Skin epidermis (tissue), 12 donors: ENCODE measurements around the gene C1orf159.
"Not testable (repeated sequence)": the region's sequence is repeated elsewhere in the genome, so short reads cannot be mapped to it uniquely, and the experiment has no call there.

ENCODE experiments used
- H3K27ac ChIP-seq, 21 experiments: fragments of 200-600 bp; sonication (generic) in 11 of 21; one replicate each; pipeline ENCODE4 v1.5.0; 2020; ENCODE audit warnings: mild to moderate bottlenecking in 3 of 21, inconsistent platforms in 2 of 21, moderate library complexity in 2 of 21
- H3K4me3 ChIP-seq, 7 experiments: fragments of 200-600 bp; sonication (generic) in 2 of 7; one replicate each; pipeline ENCODE4 v1.5.0; 2020; ENCODE audit warnings: inconsistent platforms in 2 of 7, mild to moderate bottlenecking in 2 of 7, moderate library complexity in 1 of 7

The C1orf159 gene

DNA sequence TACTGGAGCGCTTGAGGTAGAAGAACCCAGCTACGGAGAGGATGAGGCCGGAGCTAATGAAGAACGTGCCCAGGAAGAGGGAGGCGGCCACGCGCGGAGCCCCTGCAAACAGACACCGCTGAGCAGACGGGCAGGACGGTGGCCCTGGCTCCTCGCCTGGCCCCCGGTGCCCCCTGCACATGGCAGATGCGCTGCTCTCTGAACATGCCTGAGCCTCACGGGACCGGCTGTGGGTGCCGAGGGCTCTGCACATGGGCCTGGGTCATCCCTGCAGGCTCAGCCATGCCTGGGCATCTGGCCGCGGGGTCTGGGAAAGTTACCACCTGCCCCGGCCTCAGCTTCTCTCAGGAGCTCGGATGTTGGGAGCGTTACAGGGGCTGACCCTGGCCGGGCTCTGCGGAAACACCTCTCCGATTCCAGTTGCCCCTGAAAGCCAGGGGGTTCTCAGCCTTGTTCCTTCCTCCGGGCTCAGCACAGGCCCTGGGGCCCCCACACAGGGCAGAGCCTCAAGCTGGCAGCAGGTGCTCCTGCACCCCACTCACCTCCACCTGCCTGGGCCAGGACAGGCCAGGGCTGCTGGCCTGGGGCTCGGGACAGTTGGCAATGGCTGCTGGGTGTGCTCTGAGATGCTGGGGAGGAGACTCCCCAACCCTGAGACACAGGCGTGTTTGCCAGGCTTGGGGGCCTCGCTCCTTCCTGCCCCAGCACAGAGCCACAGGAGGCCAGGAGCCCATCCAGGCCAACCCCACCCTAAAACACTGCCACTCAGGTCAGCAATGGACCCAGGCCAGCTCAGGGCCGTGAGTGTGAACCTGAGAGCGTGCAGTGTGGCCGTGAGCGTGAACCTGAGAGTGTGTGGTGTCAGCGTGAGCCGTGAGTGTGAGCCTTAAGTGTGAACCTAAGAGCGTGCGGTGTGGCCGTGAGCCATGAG is 29.7 kb downstream of the C1orf159 start:
- H3K27ac ChIP-seq = no peak overlapping the region
- H3K4me3 ChIP-seq = no peak overlapping the region

DNA sequence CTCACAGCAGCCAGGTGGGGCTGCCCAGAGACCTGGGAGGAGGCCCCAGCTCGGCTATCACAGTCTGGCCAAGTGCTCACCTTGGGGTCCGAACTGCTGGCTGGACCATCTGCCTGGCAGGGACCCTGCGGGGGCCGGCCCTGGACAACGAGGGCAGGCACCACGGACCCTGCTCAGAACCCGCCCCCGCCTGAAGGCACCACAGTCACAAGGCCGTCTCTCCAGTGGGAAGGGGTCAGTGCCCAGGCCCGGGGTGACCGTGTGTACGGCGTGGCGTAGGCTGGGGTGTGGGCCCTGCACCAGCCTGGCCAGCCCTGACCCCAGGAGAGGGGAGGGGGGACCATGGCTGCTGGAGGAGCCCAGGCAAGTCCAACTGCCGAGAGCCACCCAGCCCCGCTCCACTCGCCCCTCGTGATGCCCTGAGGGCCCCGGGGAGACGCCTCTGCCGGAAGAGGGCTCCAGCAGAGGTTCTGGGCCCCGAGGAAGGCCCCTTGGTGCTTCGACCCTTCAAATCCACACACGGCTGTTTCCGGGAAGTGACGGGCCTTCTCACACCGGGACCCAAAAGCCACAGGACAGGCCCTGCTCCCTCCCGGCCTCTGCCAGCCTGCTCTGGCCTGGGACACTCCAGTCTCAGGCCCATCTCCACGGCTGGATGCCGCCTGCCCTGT is 30.6 kb downstream of the C1orf159 start:
- H3K27ac ChIP-seq = no peak overlapping the region
- no peak overlapping the region for H3K4me3 ChIP-seq

DNA sequence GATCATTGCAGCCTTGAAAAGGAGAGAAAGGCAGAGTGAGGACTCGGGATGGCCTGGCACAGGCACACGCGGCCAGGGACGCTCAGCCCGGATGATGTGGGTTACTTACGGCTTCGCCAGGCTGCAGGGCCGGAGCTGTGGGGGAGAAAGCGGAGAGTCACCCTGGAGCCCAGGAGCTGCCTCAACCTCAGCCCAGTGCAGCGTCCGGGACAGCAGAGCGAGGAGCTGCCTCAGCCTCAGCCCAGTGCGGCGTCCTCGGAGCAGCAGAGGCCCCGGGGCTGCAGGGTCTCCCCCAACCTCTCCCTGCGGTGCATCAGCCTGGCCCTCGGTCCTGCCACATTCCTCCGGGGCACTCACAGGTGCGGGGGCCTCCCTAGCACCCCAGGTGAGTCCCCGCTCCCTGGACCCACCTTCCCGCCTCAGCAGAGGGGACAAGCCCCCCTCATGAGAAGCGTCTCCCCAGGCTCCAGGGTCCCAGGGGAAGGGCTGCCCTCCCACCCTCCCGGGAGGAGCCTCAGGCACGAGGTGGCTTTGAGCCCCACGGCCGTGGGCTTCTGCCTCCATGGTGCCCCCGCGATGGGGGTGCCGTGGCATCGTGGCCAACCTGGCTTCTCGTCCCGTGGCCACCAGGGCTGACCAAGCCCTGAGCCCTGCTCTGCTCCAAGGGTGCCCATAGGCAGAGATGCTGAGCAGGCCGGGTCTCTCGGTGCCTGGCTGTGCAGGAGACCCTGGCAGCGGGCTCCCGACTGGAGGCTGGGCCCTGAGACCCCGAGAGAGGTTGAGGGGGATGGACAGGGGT is 31.3 kb downstream of the C1orf159 start:
- Histone ChIP-seq H3K4me3 (no peak overlapping the region), H3K27ac (no peak overlapping the region)

DNA sequence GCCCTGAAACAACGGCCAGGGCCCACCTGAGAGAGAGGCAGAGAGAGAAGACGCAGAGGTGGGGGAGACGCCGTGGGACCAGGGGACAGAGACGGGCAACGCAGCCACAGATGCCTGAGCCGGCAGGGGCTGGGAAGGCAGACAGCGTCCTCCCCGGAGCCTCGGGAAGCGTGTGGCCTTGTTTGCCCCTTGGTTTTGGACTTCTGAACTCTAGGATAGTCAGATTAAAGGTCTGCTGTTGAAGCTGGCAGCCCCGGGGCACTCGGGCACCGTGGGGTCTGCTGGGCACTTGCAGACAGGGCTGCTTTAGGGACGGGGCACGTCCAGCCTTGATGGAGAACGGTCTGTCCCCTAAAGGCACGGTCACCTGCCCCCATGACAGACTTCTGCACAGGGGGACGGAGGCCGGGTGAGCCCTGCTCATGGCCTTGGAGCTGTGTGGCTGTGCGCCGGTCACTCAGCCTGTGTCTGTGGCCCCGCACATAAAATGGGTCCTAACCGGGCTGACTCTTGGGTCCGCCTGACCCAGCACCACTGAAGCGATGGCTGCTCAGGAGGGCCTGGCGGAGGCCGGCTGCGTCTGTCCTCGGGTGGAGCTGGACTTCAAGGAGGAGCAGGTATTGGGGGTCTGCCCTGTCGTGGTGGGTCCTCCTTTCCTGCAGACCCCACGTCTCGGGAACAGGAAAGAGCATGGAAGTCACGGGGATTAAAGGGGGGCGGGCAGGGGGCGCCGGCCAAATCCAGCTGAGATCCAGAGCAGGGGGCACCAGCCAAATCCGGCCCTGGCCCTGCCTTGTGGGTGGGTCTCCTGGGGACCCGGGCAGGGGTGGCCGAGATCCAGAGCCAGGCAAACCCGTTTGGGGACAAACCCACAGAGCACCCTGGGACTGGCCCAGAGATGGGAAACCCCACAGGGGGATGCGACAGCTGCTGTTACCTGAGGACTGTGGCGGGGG is 32.2 kb downstream of the C1orf159 start:
- H3K27ac ChIP-seq = no peak overlapping the region
- no peak overlapping the region for H3K4me3 ChIP-seq

DNA sequence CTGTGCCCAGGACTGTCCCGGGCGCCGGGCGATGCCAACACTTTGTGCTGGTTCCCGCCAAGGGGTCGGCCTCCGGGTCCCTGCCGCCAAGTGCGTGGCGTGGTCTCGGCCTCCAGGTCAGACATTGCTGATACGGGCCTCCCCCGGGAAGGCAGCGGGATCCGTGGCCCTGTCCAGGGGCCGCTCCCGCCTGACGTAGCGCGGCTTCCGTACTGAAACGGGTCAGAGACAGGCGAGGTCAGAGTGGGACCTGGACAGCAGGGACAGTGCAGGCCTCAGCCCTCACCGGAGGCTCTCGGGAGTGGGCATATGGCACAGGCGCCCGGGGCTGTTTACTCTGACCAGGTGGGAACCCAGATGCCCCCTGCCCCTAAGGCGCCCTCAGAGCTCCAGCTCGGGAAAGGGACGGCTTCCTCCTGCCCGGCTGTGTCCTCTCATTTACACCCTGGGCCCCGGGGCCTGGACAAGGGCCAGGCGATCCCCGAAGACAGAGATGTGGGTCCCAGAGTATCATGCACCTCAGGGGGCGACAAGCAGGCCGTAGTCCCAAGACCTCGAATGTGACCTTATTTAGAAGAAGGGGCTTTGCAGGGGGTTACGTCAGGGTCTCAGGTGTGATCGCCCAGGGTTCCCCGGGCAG is 33.0 kb downstream of the C1orf159 start:
- Histone ChIP-seq H3K27ac (no peak overlapping the region), H3K4me3 (no peak overlapping the region)

DNA sequence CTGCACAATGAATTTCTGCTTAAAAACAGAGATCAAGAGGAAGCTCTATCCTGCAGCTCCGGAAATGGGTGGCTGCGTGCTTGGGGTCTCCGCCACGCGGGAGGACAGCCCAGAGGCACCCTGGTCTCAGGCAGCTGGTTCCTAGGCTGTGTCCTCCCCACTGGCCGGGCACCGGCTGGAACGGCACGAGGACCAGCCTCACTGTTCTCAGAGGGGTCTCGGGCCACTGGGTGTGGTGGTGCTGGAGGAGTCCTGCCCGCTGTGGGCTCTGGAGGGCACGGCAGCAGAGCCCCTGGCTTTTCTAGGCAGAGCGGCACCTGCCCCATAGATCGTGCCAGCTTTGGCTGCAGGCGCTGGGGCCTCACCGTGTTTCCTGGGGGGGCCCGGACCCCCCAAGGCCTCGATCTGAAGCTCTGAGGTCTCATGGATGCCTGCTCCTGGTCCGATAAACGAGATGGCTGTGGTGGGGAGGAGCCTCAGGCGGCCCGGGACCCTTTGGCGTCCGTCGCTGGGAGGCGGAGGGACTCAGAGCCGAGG is 33.6 kb downstream of the C1orf159 start:
- no peak overlapping the region for H3K4me3 ChIP-seq

DNA sequence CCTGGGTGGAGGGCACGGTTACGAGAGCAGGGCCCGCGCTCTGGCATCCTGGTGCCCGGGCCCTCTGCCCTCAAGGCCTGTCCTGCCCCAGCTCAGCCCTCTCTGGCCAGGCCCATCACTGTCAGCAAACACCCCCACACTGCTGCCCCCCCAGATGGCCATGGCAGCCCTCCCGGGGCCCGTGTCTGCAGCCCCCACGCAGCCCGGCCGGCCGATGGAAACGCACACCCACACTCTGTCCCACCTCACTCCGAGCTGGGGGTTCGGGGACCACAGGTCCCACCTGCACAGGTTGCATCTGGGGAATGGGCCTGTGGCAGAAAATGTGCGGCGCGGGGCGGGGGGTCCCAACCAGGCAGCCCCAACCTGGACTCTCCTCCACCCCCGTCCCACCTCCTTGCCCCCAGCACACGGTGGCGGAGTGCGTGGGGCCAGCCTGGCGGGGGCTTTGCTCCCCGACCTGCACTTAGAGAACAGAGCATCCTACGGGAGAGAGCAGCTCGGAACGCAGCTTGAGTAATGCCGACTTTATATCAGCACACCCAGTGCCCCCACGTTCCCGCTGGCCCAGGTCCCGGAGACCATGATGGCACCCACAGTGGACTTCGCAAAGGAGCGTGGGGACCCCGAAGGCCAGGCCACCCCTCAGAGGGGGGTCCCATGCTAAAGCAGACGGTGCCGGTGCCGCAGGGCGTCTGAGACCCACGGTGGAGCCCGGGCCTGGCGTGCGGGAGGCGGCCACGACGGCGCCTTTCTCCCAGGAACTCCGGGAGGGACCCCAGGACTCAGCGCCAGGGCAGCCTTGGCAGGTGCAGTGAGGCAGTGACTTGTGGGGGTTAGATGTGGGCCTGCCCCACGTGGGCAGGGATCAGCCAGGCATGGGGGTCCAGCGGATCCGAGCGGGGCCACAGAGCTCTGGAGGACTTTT is 34.3 kb downstream of the C1orf159 start:
- H3K4me3 ChIP-seq = no peak overlapping the region
- no peak overlapping the region for H3K27ac ChIP-seq

More for the DNA sequence above, 33.6 kb downstream of the C1orf159 start:
- H3K27ac ChIP-seq = no peak overlapping the region

DNA sequence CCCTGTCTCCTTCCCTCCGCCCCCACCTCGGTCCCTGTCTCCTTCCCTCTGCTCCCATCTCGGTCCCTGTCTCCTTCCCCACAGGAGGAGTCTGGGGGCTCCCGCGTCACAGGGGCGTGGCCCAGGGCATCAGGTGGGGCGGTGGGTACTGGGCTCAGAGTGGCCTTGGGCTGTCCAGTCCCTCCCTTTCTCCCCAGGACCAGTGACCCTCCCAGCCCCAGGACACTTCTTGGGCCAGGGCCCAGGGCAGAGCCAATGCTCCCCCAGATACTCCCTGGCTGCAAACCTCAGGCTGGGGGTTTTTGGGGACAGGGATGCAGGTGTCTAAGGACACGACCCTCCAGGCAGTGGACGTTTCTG is 35.0 kb downstream of the C1orf159 start:
- no peak overlapping the region for H3K4me3 ChIP-seq
- H3K27ac ChIP-seq = no peak overlapping the region

DNA sequence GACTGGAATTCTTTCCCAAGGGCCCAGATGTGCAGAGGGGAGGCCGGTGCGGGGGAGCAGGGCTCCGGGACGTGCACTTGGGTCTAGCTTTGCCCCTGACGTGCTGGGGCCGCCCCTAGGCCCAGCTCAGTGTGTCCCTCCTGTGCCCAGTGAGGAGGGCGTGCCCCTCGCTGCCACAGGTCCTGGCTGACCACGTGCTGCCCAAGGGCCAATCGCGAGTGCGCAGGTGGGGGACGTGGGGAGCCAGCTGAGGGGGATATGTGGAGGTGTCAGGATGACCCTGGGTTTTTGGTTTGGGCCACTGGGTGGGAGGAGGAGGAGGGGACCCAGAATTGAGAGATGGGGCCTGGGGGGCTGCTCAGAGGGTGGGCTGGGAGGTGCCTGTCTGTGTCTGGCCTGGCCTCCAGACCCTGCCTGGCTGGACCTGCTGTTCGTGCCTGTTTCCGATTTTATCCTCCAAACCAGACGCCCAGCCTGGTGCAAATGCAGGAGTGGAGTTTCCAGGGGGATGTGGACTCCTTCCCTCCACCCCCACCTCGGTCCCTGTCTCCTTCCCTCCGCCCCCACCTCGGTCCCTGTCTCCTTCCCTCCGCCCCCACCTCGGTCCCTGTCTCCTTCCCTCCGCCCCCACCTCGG is 35.6 kb downstream of the C1orf159 start:
- Histone ChIP-seq H3K4me3 (peak overlapping the region in 4 of 7 experiments; percentile 4 to 23 (median 10)), H3K27ac (peak overlapping the region in 8 of 21 experiments; percentile 7 to 49 (median 32))

DNA sequence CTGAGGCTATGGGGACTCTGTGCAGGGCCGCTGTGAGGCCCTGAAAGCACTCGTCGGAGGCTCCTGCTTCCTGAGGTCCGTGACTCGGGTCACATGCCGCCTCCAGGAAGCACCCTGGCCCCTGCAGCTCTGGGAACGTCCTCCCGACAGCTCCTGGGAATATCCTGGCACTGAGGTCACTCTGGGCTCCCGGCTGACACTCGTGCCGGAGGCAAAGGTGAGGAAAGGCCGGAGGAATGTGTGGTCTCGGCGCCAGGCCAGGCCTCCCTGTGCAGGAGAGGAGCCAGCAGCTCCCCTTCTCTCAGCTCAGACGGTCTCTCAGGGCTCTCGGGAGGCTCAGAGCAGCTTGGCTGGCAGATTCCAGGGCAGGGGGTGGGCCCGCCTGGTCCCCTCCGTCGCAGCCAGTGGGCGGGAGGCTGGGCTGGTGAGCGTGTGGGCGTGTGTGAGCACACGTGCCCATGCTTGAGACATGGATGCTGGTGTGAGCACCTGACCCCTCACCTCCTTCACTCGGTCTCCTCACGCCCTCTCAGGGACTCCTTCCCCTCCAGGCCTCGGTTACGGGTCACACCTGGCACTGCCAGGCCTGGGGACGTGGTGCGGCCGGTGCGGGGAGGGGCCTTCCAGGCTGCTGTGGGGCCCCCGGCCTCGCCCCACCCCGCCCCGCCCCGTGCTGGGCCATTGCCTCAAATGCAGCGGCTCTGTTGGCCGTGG is 36.3 kb downstream of the C1orf159 start:
- peak overlapping the region in 4 of 7 experiments; percentile 4 to 23 (median 10) for H3K4me3 ChIP-seq
- peak overlapping the region in 8 of 21 experiments; percentile 7 to 49 (median 32) for H3K27ac ChIP-seq

DNA sequence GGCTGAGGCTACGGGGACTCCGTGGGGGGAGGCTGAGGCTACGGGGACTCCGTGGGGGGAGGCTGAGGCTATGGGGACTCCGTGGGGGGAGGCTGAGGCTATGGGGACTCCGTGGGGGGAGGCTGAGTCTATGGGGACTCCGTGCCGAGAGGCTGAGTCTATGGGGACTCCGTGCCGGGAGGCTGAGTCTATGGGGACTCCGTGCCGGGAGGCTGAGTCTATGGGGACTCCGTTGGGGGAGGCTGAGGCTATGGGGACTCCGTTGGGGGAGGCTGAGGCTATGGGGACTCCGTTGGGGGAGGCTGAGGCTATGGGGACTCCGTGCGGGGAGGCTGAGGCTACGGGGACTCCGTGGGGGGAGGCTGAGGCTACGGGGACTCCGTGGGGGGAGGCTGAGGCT is 38.5 kb downstream of the C1orf159 start:
- not testable (repeated sequence) for H3K27ac ChIP-seq, H3K4me3 ChIP-seq

DNA sequence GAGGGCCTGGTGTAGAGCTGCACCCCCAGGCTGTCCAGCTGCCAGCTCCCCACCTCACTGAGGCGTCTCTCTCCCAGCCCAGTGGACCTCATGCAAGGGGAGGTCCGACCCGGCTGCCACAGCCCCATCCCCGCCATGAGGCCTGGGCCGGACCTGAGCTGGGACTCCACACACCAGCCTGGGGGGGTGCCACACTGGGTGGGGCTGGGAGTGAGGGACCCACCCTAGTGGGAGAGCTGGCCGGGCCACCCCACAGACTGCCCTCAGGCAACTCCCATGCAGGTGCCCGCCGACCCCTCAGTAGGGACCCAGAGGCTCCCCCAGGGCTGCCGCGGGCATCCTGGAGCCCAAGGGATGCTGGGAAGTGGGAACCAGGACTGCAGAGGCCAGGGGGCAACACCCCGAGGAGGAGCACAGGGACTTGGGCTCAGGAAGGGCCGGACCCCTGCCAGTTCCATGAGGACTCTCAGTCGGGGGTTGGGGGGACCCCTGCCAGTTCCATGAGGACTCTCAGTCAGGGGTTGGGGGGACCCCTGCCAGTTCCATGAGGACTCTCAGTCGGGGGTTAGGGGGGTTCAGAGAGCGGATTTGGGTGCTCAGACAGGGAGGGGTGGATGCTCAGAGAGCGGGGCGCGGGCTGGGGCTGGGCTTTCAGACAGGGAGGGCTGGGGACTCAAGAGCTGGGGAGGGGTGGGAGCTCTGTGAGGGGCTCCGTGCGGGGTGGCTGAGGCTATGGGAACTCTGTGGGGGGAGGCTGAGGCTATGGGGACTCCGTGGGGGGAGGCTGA is 40.5 kb downstream of the C1orf159 start:
- Histone ChIP-seq H3K27ac (no peak overlapping the region), H3K4me3 (no peak overlapping the region)

DNA sequence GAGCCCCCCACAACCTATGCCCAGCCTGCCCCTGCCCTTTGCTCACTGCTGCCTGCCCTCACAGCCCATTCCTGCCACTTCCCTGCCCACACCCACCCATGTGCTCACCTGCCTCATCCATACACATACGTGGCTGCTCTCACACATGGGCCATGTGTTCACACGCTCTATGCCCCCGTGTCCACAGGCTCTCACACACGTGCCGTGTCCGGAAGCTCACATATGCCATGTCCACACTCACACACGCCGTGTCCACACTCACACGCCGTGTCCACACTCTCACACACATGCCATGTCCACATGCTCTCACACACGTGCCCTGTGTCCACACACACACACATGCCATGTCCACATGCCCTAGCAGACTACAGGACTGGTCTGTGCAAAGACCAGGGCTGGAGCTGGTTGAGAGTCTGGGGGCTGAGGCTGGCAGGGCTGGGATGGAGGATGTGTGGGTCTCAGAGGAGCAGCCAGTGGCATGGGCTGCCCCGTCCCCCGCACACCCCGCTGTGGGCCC is 41.2 kb downstream of the C1orf159 start:
- Histone ChIP-seq H3K27ac (peak overlapping the region in 1 of 21 experiments; percentile 18), H3K4me3 (no peak overlapping the region)

DNA sequence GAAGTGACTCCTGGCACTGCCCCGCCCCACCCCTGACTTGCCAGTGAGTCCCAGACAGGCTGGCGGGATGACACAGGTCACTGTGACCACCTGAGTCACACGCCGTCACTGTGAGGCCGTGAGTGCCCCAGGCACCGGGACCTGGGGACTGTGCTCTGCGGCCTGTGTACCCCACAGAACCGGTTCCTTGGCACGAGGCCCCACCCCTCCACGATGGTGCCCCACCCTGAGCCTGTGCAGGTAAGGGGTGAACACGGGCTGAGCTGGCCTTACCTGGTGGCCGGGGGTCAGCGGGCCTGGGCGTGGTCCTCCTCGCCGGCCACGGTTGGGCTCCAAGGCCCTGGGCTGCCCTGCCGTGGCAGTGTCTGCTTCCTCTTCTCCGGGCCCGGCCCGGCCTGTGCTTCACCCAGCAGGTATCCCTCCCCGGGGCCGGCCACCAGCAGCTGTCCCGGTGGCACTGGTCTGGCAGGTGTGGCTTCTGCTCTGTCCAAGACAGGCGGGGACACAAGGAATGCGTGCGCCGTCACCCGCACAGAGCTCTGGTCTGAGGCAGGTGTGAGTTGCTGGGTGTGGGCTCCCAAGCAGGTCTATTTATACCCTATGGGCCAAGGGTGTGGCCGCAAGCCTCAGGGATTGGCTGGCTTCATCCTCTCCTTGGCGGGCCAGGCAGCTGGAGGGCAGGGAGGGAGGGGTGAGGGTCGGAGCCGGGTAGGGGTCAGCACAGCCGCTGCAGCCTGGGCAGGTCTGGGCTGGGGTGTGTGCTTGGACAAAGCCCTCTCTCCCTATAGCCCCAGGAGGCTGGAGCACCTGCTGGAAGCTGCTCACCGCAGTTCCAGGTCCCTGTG is 41.9 kb downstream of the C1orf159 start, which contains the start of gene RNF223:
Gene RNF223 (minus strand): TSS at position 564 of the 845 bp plus-strand sequence. CDS start 1,740 bp downstream, outside the sequence.
- Histone ChIP-seq H3K27ac (peak within 1 kb of the TSS in 8 of 21 experiments; percentile 13 to 71 (median 38)), H3K4me3 (no peak within 1 kb of the TSS)
